ENCODE measurements around the gene RAB25. TPM values are rescaled to one million over a fixed set of nuclear protein-coding genes. Genes with fewer than 3 reads are reported as not detected.

The RAB25 gene
- total RNA-seq, 1 experiment from 2014 or later, result not detected

GRCh38 chr1:156111355-156111962 lies 50.5 kb downstream of the RAB25 start:
- peaks cover 6% of the 10 kb centered on the region; the same call in 1 of the 2 replicates for H3K36me3 ChIP-seq (ENCODE audit: control insufficient read depth, insufficient read depth, low read length)
- H3K27ac ChIP-seq (ENCODE audit: low read length), result peak overlapping the region; percentile 96
- POLR2A ChIA-PET, result interaction anchor here (0.5 kb wide), 1 partner anchor 274 kb away, joined by 4 read pairs; no protein-coding TSS in a partner anchor
- no peaks in the 10 kb centered on the region for H3K9me3 ChIP-seq (ENCODE audit: control insufficient read depth, insufficient read depth, low read depth, low read length)
- no peak for TF ChIP-seq POLR2AphosphoS5 (IDR thresholded peaks at IDR 0.05; ENCODE audit: low read depth, low read length)
- TF ChIP-seq TCF7L2 (IDR thresholded peaks at IDR 0.05; ENCODE audit: low read depth, low read length), result no peak
- no peak for TF ChIP-seq REST (IDR thresholded peaks at IDR 0.05; ENCODE audit: insufficient read depth in 1 of 2, low read depth in 2 of 2, low read length in 1 of 2)
- peaks cover 41% of the 10 kb centered on the region for H3K4me1 ChIP-seq (ENCODE audit: control insufficient read depth, insufficient read depth, low read length)
- ATAC-seq (no peak), DNase-seq (ENCODE audit: low read depth, low spot score) (no peak)
- H3K4me3 ChIP-seq (ENCODE audit: low read depth in 2 of 2, low read length in 2 of 2), result no peak overlapping the region
- in situ Hi-C loops (cut with HindIII; ENCODE audit: low pct_unique_long_range_greater_than_20kb, low sequenced_read_pairs), result no loop called here
- CTCF ChIA-PET, result no interaction called here
- intact Hi-C loops (cut with micrococcal nuclease; ENCODE audit: unreplicated experiment), result no loop called here
- BruUV-seq (replicated peaks), result no TSS peak
- no peaks in the 10 kb centered on the region for H3K27me3 ChIP-seq (ENCODE audit: control insufficient read depth, insufficient read depth, low read length)

GRCh38 chr1:156112276-156113137 lies 51.5 kb downstream of the RAB25 start:
- BruUV-seq (replicated peaks), result no TSS peak
- POLR2A ChIA-PET, result interaction anchor here (0.9 to 1.0 kb wide), 2 partner anchors 9 to 12 kb away, joined by 3 read pairs; no protein-coding TSS in a partner anchor
- H3K4me3 ChIP-seq (ENCODE audit: low read depth in 2 of 2, low read length in 2 of 2), result no peak overlapping the region
- DNase-seq (ENCODE audit: low read depth, low spot score) (no peak), ATAC-seq (no peak)
- intact Hi-C loops (cut with micrococcal nuclease; ENCODE audit: unreplicated experiment) (no loop called here), in situ Hi-C loops (cut with HindIII; ENCODE audit: low pct_unique_long_range_greater_than_20kb, low sequenced_read_pairs) (no loop called here)
- no peaks in the 10 kb centered on the region for H3K27me3 ChIP-seq (ENCODE audit: control insufficient read depth, insufficient read depth, low read length)
- no peak for TF ChIP-seq REST (IDR thresholded peaks at IDR 0.05; ENCODE audit: insufficient read depth in 1 of 2, low read depth in 2 of 2, low read length in 1 of 2)
- TF ChIP-seq POLR2AphosphoS5 (IDR thresholded peaks at IDR 0.05; ENCODE audit: low read depth, low read length), result no peak
- TF ChIP-seq TCF7L2 (IDR thresholded peaks at IDR 0.05; ENCODE audit: low read depth, low read length), result no peak
- peak overlapping the region; percentile 96 for H3K27ac ChIP-seq (ENCODE audit: low read length)
- CTCF ChIA-PET, result interaction anchor here (0.5 to 1.3 kb wide), 2 partner anchors 7 to 17 kb away, joined by 3 to 5 read pairs; no protein-coding TSS in a partner anchor
- H3K9me3 ChIP-seq (ENCODE audit: control insufficient read depth, insufficient read depth, low read depth, low read length), result no peaks in the 10 kb centered on the region
- H3K36me3 ChIP-seq (ENCODE audit: control insufficient read depth, insufficient read depth, low read length), result peaks cover 6% of the 10 kb centered on the region; the same call in 1 of the 2 replicates
- H3K4me1 ChIP-seq (ENCODE audit: control insufficient read depth, insufficient read depth, low read length), result peaks cover 32% of the 10 kb centered on the region
